GM23338 (cell line): Measurements from ENCODE around the gene POLK. TPM values are rescaled to one million over a fixed set of nuclear protein-coding genes. Genes with fewer than 3 reads are reported as not detected.

Source experiments
- ATAC-seq: fragments of 200-7000 bp; cut with Tn5 transposase; 3 replicates; pipeline ENCODE4 v1.9.1; 2020
- DNase-seq: peaks from one replicate; pipeline ENCODE4 v3.0.0-alpha.2; 2015; ENCODE audit warnings: low spot score
- H2AFZ ChIP-seq: fragments of 200-600 bp; sonication (generic); 2 replicates; pipeline ENCODE4 v1.8.0; 2016; ENCODE audit warnings: antibody characterized with exemption, mild to moderate bottlenecking, moderate library complexity
- H3F3A ChIP-seq: fragments of 200-600 bp; sonication (generic); replicated peaks from 2 replicates; pipeline ENCODE4 v1.8.0; 2017; ENCODE audit warnings: antibody characterized with exemption, mixed run types, low read depth
- H3K27ac ChIP-seq: fragments of 200-600 bp; sonication (generic); 2 replicates; pipeline ENCODE4 v1.6.1; 2016; ENCODE audit warnings: low read depth
- H3K27me3 ChIP-seq: fragments of 200-600 bp; sonication (generic); 2 replicates; pipeline ENCODE4 v1.8.0; 2016; ENCODE audit warnings: mild to moderate bottlenecking, mixed run types, moderate library complexity; ENCODE audit not compliant: insufficient read depth
- H3K36me3 ChIP-seq: fragments of 200-600 bp; sonication (generic); 2 replicates; pipeline ENCODE4 v1.8.0; 2016; ENCODE audit warnings: mild to moderate bottlenecking; ENCODE audit not compliant: insufficient read depth
- H3K4me1 ChIP-seq: fragments of 200-600 bp; sonication (generic); 2 replicates; pipeline ENCODE4 v1.8.0; 2016; ENCODE audit warnings: mild to moderate bottlenecking, moderate library complexity; ENCODE audit not compliant: insufficient read depth
- H3K4me2 ChIP-seq: fragments of 200-600 bp; sonication (generic); 2 replicates; pipeline ENCODE4 v1.7.1; 2017; ENCODE audit warnings: mixed run types
- H3K4me3 ChIP-seq: fragments of 200-600 bp; sonication (generic); 2 replicates; pipeline ENCODE4 v1.6.1; 2016; ENCODE audit warnings: mixed run types
- H3K79me2 ChIP-seq: fragments of 200-600 bp; sonication (generic); replicated peaks from 2 replicates; pipeline ENCODE4 v1.8.0; 2017; ENCODE audit warnings: mild to moderate bottlenecking; ENCODE audit not compliant: insufficient read depth
- H3K9me2 ChIP-seq: fragments of 200-600 bp; sonication (generic); 2 replicates; pipeline ENCODE4 v1.8.0; 2017; ENCODE audit not compliant: insufficient read depth
- H4K20me1 ChIP-seq: fragments of 200-600 bp; sonication (generic); replicated peaks from 2 replicates; pipeline ENCODE4 v1.8.0; 2017; ENCODE audit warnings: mild to moderate bottlenecking; ENCODE audit not compliant: insufficient read depth
- H3K27ac Mint-ChIP-seq: 2 replicates; pipeline ENCODE4 v1.8.0; 2020; ENCODE audit warnings: inconsistent platforms, mild to moderate bottlenecking, moderate library complexity, mixed read lengths
- H3K27me3 Mint-ChIP-seq: 3 replicates; pipeline ENCODE4 v1.8.0; 2022; ENCODE audit warnings: low read depth, mild to moderate bottlenecking, moderate library complexity, mixed read lengths, inconsistent platforms; ENCODE audit not compliant: insufficient read depth, poor library complexity
- H3K36me3 Mint-ChIP-seq: 3 replicates; pipeline ENCODE4 v1.8.0; 2021; ENCODE audit warnings: low read depth, mild to moderate bottlenecking, inconsistent platforms, moderate library complexity, mixed read lengths
- H3K4me1 Mint-ChIP-seq: 3 replicates; pipeline ENCODE4 v1.8.0; 2020; ENCODE audit warnings: mild to moderate bottlenecking, inconsistent platforms, mixed read lengths
- H3K4me3 Mint-ChIP-seq: 3 replicates; pipeline ENCODE4 v1.8.0; 2021; ENCODE audit warnings: moderate library complexity, mild to moderate bottlenecking, inconsistent platforms, mixed read lengths
- H3K9me3 Mint-ChIP-seq: 3 replicates; pipeline ENCODE4 v1.8.0; 2020; ENCODE audit warnings: moderate library complexity, mild to moderate bottlenecking, inconsistent platforms, mixed read lengths
- CREB1 ChIP-seq: fragments of 250-450 bp; sonication (Bioruptor Pico); IDR thresholded peaks from 2 replicates; pipeline ENCODE4 v1.5.0; 2020; ENCODE audit warnings: low read depth, mild to moderate bottlenecking, moderate library complexity
- ETS1 ChIP-seq: IDR thresholded peaks from 2 replicates; pipeline ENCODE4 v1.6.1; 2016; ENCODE audit warnings: antibody characterized with exemption
- EZH2 ChIP-seq: fragments of 200-600 bp; sonication (generic); IDR thresholded peaks from one replicate; pipeline ENCODE4 v1.8.0; 2017; ENCODE audit warnings: antibody characterized with exemption, mild to moderate bottlenecking, low read depth; ENCODE audit not compliant: unreplicated experiment
- EZH2phosphoT487 ChIP-seq: fragments of 200-600 bp; sonication (generic); IDR thresholded peaks from one replicate; pipeline ENCODE4 v1.8.1; 2018; ENCODE audit warnings: antibody characterized with exemption; ENCODE audit not compliant: unreplicated experiment
- JUNB ChIP-seq: IDR thresholded peaks from one replicate; pipeline ENCODE4 v1.6.1; 2016; ENCODE audit warnings: antibody characterized with exemption; ENCODE audit not compliant: unreplicated experiment
- NANOG ChIP-seq: IDR thresholded peaks from 2 replicates; pipeline ENCODE4 v1.6.1; 2016; ENCODE audit warnings: antibody characterized with exemption, borderline replicate concordance
- POLR2AphosphoS5 ChIP-seq: IDR thresholded peaks from 2 replicates; pipeline ENCODE4 v1.6.1; 2016; ENCODE audit warnings: antibody characterized with exemption, low read depth
- STAT1 ChIP-seq: IDR thresholded peaks from one replicate; pipeline ENCODE4 v1.6.1; 2016; ENCODE audit warnings: antibody characterized with exemption; ENCODE audit not compliant: unreplicated experiment
- ZNF114 ChIP-seq: fragments of 250-450 bp; sonication (Bioruptor Pico); IDR thresholded peaks from 2 replicates; pipeline ENCODE4 v1.5.0; 2020; ENCODE audit warnings: mild to moderate bottlenecking, moderate library complexity
- ZNF331 ChIP-seq: fragments of 250-450 bp; sonication (Bioruptor Pico); IDR thresholded peaks from 2 replicates; pipeline ENCODE4 v1.5.0; 2020; ENCODE audit warnings: low read depth, mild to moderate bottlenecking, moderate library complexity
- polyA plus RNA-seq: library from polyadenylated mRNA; unstranded; fragments of >200 nt; fragmentation: Nextera tagmentation; extraction: Ambion mirVana; gene quantifications from 2 replicates; pipeline ENCODE4 v1.2.1, GENCODE V29; 2016
- total RNA-seq: library from RNA; depleted of rRNA; stranded (reverse); fragments of >200 nt; shearing (Covaris generic); gene quantifications from 2 replicates; pipeline ENCODE4 v1.2.3, GENCODE V29; 2014
- TF ChIP-seq, protein P1 (sequence below), 2 experiments: fragments of 200-600 bp in 1 of 2; sonication (generic) in 1 of 2; conservative IDR thresholded peaks; 2 replicates each; pipeline versions ENCODE4 v1.5.1 to v1.6.1; 2016 to 2017; ENCODE audit warnings: antibody characterized with exemption in 2 of 2, low read depth in 2 of 2, mild to moderate bottlenecking in 2 of 2, moderate library complexity in 1 of 2
- TF ChIP-seq, protein P2 (sequence below): IDR thresholded peaks from one replicate; pipeline ENCODE4 v1.6.1; 2018; ENCODE audit warnings: antibody characterized with exemption; ENCODE audit not compliant: unreplicated experiment
- TF ChIP-seq, protein P3 (sequence below): fragments of 250-450 bp; sonication (Bioruptor Pico); IDR thresholded peaks from 2 replicates; pipeline ENCODE4 v1.5.0; 2020; ENCODE audit warnings: mild to moderate bottlenecking, moderate library complexity

POLK gene
- total and polyA plus RNA-seq, 2 experiments from 2014 or later, result 6.3 to 14.5 TPM

DNA sequence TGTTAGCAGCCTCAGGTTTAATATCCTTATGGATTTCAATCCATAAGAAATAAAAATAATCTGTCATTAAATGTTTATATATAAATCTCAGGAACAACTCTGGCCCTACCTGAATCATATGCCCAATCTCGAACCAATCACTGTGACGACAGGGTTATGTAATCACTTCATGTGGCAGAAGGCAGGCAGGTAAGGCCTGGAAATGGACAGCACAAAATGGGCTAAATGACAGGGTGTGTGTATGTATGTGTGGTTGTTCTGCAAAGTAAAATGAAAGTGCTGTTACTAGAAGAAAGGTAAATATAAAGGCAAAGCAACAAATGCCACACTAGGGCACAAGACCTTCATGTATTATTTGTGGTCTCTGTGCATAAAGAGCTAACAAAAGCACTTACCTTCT lies 119.2 kb downstream of the POLK start:
- no peak overlapping the region for H3K4me3 ChIP-seq
- no peak for DNase-seq
- Mint-ChIP-seq H3K4me1 (peaks cover 2% of the 10 kb centered on the region; the same call in 1 of the 3 replicates), H3K27ac (no peak overlapping the region), H3K9me3 (no peaks in the 10 kb centered on the region), H3K27me3 (no peaks in the 10 kb centered on the region), H3K4me3 (no peak overlapping the region), H3K36me3 (no peaks in the 10 kb centered on the region)
- no peaks in the 10 kb centered on the region for H4K20me1 ChIP-seq
- H3K9me2 ChIP-seq, result no peaks in the 10 kb centered on the region
- H3K36me3 ChIP-seq, result no peaks in the 10 kb centered on the region
- H3K4me1 ChIP-seq, result no peaks in the 10 kb centered on the region
- ATAC-seq, result no peak
- H3K79me2 ChIP-seq, result no peaks in the 10 kb centered on the region
- H3F3A ChIP-seq, result no peaks in the 10 kb centered on the region
- H3K4me2 ChIP-seq, result no peak overlapping the region
- no peak overlapping the region for H2AFZ ChIP-seq
- no peaks in the 10 kb centered on the region for H3K27me3 ChIP-seq
- H3K27ac ChIP-seq, result no peak overlapping the region
- TF ChIP-seq ZNF331 (no peak), POLR2AphosphoS5 (no peak), CREB1 (CRISPR knock-in tag) (no peak), STAT1 (no peak), ZNF114 (CRISPR knock-in tag) (no peak), JUNB (no peak), ETS1 (no peak), EZH2 (no peak), EZH2phosphoT487 (no peak), NANOG (no peak)
- TF ChIP-seq, protein P1, sequence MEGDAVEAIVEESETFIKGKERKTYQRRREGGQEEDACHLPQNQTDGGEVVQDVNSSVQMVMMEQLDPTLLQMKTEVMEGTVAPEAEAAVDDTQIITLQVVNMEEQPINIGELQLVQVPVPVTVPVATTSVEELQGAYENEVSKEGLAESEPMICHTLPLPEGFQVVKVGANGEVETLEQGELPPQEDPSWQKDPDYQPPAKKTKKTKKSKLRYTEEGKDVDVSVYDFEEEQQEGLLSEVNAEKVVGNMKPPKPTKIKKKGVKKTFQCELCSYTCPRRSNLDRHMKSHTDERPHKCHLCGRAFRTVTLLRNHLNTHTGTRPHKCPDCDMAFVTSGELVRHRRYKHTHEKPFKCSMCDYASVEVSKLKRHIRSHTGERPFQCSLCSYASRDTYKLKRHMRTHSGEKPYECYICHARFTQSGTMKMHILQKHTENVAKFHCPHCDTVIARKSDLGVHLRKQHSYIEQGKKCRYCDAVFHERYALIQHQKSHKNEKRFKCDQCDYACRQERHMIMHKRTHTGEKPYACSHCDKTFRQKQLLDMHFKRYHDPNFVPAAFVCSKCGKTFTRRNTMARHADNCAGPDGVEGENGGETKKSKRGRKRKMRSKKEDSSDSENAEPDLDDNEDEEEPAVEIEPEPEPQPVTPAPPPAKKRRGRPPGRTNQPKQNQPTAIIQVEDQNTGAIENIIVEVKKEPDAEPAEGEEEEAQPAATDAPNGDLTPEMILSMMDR (conservative IDR thresholded peaks at IDR 0.05; ENCODE audit: low read depth in 2 of 2), result no peak
- TF ChIP-seq, protein P2, sequence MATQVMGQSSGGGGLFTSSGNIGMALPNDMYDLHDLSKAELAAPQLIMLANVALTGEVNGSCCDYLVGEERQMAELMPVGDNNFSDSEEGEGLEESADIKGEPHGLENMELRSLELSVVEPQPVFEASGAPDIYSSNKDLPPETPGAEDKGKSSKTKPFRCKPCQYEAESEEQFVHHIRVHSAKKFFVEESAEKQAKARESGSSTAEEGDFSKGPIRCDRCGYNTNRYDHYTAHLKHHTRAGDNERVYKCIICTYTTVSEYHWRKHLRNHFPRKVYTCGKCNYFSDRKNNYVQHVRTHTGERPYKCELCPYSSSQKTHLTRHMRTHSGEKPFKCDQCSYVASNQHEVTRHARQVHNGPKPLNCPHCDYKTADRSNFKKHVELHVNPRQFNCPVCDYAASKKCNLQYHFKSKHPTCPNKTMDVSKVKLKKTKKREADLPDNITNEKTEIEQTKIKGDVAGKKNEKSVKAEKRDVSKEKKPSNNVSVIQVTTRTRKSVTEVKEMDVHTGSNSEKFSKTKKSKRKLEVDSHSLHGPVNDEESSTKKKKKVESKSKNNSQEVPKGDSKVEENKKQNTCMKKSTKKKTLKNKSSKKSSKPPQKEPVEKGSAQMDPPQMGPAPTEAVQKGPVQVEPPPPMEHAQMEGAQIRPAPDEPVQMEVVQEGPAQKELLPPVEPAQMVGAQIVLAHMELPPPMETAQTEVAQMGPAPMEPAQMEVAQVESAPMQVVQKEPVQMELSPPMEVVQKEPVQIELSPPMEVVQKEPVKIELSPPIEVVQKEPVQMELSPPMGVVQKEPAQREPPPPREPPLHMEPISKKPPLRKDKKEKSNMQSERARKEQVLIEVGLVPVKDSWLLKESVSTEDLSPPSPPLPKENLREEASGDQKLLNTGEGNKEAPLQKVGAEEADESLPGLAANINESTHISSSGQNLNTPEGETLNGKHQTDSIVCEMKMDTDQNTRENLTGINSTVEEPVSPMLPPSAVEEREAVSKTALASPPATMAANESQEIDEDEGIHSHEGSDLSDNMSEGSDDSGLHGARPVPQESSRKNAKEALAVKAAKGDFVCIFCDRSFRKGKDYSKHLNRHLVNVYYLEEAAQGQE, result no peak
- TF ChIP-seq, protein P3, sequence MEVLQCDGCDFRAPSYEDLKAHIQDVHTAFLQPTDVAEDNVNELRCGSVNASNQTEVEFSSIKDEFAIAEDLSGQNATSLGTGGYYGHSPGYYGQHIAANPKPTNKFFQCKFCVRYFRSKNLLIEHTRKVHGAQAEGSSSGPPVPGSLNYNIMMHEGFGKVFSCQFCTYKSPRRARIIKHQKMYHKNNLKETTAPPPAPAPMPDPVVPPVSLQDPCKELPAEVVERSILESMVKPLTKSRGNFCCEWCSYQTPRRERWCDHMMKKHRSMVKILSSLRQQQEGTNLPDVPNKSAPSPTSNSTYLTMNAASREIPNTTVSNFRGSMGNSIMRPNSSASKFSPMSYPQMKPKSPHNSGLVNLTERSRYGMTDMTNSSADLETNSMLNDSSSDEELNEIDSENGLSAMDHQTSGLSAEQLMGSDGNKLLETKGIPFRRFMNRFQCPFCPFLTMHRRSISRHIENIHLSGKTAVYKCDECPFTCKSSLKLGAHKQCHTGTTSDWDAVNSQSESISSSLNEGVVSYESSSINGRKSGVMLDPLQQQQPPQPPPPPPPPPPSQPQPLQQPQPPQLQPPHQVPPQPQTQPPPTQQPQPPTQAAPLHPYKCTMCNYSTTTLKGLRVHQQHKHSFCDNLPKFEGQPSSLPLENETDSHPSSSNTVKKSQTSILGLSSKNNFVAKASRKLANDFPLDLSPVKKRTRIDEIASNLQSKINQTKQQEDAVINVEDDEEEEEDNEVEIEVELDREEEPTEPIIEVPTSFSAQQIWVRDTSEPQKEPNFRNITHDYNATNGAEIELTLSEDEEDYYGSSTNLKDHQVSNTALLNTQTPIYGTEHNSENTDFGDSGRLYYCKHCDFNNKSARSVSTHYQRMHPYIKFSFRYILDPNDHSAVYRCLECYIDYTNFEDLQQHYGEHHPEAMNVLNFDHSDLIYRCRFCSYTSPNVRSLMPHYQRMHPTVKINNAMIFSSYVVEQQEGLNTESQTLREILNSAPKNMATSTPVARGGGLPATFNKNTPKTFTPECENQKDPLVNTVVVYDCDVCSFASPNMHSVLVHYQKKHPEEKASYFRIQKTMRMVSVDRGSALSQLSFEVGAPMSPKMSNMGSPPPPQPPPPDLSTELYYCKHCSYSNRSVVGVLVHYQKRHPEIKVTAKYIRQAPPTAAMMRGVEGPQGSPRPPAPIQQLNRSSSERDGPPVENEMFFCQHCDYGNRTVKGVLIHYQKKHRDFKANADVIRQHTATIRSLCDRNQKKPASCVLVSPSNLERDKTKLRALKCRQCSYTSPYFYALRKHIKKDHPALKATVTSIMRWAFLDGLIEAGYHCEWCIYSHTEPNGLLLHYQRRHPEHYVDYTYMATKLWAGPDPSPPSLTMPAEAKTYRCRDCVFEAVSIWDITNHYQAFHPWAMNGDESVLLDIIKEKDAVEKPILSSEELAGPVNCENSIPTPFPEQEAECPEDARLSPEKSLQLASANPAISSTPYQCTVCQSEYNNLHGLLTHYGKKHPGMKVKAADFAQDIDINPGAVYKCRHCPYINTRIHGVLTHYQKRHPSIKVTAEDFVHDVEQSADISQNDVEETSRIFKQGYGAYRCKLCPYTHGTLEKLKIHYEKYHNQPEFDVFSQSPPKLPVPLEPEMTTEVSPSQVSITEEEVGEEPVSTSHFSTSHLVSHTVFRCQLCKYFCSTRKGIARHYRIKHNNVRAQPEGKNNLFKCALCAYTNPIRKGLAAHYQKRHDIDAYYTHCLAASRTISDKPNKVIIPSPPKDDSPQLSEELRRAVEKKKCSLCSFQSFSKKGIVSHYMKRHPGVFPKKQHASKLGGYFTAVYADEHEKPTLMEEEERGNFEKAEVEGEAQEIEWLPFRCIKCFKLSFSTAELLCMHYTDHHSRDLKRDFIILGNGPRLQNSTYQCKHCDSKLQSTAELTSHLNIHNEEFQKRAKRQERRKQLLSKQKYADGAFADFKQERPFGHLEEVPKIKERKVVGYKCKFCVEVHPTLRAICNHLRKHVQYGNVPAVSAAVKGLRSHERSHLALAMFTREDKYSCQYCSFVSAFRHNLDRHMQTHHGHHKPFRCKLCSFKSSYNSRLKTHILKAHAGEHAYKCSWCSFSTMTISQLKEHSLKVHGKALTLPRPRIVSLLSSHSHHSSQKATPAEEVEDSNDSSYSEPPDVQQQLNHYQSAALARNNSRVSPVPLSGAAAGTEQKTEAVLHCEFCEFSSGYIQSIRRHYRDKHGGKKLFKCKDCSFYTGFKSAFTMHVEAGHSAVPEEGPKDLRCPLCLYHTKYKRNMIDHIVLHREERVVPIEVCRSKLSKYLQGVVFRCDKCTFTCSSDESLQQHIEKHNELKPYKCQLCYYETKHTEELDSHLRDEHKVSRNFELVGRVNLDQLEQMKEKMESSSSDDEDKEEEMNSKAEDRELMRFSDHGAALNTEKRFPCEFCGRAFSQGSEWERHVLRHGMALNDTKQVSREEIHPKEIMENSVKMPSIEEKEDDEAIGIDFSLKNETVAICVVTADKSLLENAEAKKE, result no peak
